NB4 (cell line): Measurements from ENCODE around the gene NUDC.
A peak's percentile ranks its signal among the peaks of the same experiment; 100 is the strongest.

Experiments
- DNase-seq: peaks from one replicate; pipeline ENCODE4 v3.0.0; 2010; ENCODE audit warnings: low read depth
- H3K4me3 ChIP-seq: one replicate; pipeline ENCODE4 v1.5.1; 2011; ENCODE audit warnings: mild to moderate bottlenecking, low read depth, low read length, moderate library complexity
- MAX ChIP-seq: IDR thresholded peaks from 2 replicates; pipeline ENCODE4 v1.6.1; 2011; ENCODE audit warnings: low read depth, low read length
- MYC ChIP-seq: IDR thresholded peaks from 2 replicates; pipeline ENCODE4 v1.6.1; 2011; ENCODE audit warnings: low read depth, low read length
- POLR2A ChIP-seq: IDR thresholded peaks from 2 replicates; pipeline ENCODE4 v1.6.1; 2011; ENCODE audit warnings: mild to moderate bottlenecking; ENCODE audit not compliant: insufficient read length; ENCODE audit errors: extremely low read depth
- TF ChIP-seq, protein P1 (sequence below): IDR thresholded peaks from one replicate; pipeline ENCODE4 v1.5.1; 2012; ENCODE audit warnings: low read depth, low read length

Gene NUDC

DNA sequence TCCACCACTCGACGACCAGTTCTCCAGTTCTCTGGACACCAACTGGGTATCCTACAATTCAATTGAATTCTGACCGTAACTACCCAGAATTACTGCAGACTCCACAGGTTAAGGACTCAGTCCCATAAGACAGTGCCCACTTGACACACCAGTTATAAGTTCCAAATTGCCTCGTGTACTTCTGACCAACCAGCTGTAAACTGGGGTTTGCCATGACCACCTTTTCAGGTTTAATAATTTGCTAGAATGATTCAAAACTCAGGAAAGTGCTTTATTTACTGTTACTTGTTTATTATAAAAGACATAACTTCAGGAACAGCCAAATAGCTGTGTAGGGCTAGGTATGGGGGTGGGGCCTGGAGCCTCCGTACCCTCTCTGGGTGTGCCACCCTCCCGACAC, 15.3 kb downstream of the NUDC start:
- no peak for TF ChIP-seq MAX
- TF ChIP-seq, protein P1, sequence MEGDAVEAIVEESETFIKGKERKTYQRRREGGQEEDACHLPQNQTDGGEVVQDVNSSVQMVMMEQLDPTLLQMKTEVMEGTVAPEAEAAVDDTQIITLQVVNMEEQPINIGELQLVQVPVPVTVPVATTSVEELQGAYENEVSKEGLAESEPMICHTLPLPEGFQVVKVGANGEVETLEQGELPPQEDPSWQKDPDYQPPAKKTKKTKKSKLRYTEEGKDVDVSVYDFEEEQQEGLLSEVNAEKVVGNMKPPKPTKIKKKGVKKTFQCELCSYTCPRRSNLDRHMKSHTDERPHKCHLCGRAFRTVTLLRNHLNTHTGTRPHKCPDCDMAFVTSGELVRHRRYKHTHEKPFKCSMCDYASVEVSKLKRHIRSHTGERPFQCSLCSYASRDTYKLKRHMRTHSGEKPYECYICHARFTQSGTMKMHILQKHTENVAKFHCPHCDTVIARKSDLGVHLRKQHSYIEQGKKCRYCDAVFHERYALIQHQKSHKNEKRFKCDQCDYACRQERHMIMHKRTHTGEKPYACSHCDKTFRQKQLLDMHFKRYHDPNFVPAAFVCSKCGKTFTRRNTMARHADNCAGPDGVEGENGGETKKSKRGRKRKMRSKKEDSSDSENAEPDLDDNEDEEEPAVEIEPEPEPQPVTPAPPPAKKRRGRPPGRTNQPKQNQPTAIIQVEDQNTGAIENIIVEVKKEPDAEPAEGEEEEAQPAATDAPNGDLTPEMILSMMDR: no peak
- TF ChIP-seq MYC: no peak
- no peak for TF ChIP-seq POLR2A
- no peak overlapping the region for H3K4me3 ChIP-seq
- DNase-seq: no peak

- TF ChIP-seq MYC (no peak), MAX (no peak), POLR2A (no peak)
- TF ChIP-seq, protein P1: no peak
- DNase-seq: peak; percentile 21
- no peak overlapping the region for H3K4me3 ChIP-seq
Measured at GRCh38 chr1:26938004-26938658, 16.6 kb downstream of the NUDC start.

- no peak for DNase-seq
- TF ChIP-seq, protein P1: no peak
- TF ChIP-seq POLR2A: no peak
- no peak for TF ChIP-seq MAX
- no peak for TF ChIP-seq MYC
- H3K4me3 ChIP-seq: no peak overlapping the region
Measured at GRCh38 chr1:26938659-26939025, 17.1 kb downstream of the NUDC start.

- no peak for DNase-seq
Measured at GRCh38 chr1:26941311-26941710, 19.8 kb downstream of the NUDC start.

DNA sequence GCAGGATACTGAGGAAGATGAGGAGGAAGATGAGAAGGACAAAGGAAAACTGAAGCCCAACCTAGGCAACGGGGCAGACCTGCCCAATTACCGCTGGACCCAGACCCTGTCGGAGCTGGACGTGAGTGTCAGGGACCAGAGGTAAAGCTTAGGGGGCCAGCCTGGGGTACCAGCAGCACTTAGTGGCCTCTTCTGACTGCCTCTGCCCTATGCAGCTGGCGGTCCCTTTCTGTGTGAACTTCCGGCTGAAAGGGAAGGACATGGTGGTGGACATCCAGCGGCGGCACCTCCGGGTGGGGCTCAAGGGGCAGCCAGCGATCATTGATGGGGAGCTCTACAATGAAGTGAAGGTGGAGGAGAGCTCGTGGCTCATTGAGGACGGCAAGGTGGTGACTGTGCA, 21.1 kb downstream of the NUDC start:
- DNase-seq: no peak
- no peak for TF ChIP-seq POLR2A
- TF ChIP-seq, protein P1: no peak
- TF ChIP-seq MYC: no peak
- TF ChIP-seq MAX: no peak
- H3K4me3 ChIP-seq: no peak overlapping the region

More at GRCh38 chr1:26941311-26941710, 19.8 kb downstream of the NUDC start:
- H3K4me3 ChIP-seq: no peak overlapping the region
- no peak for TF ChIP-seq MYC
- no peak for TF ChIP-seq POLR2A
- TF ChIP-seq, protein P1: no peak
- TF ChIP-seq MAX: no peak

DNA sequence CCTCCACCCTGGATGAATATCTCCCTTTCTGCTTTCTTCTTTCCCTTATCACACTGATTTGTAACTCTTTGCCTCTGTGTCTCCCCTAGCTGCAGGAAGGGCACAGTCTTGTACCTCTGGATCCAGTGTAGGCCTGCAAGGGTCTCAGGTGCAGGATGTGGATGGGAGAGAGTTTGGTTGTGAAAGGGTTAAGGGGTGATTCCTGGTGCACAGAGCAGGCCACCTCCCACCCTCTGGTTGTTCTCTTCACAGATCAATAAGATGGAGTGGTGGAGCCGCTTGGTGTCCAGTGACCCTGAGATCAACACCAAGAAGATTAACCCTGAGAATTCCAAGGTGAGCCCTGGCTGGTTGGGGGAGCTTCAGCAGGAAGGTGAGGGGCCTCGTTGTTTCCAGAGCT, 23.6 kb downstream of the NUDC start:
- no peak overlapping the region for H3K4me3 ChIP-seq
- TF ChIP-seq MYC (no peak), POLR2A (no peak), MAX (no peak)
- TF ChIP-seq, protein P1: no peak

More for the DNA sequence above, 23.6 kb downstream of the NUDC start:
- no peak for DNase-seq
